Stomach (tissue), 9 donors: ENCODE data around the gene CCR3. TPM values are rescaled to one million over a fixed set of nuclear protein-coding genes. Genes with fewer than 3 reads are reported as not detected.
A peak's percentile ranks its signal among the peaks of the same experiment; 100 is the strongest.

Experiments used
- DNase-seq, 2 donors: peaks; one replicate each; pipeline versions ENCODE4 v3.0.0 to v3.0.0-alpha.2; 2013 to 2019
- H3K27ac ChIP-seq, 5 donors: fragments of 200-600 bp in 4 of 5; sonication (generic) in 4 of 5; one replicate each; pipeline ENCODE4 v1.5.1; 2013 to 2019; ENCODE audit warnings: mild to moderate bottlenecking in 1 of 5, moderate library complexity in 1 of 5
- H3K27me3 ChIP-seq, 3 donors: fragments of 200-600 bp; sonication (generic); one replicate each; pipeline ENCODE4 v1.5.1; 2017 to 2019; ENCODE audit warnings: mixed run types in 1 of 3
- H3K36me3 ChIP-seq, 4 donors: fragments of 200-600 bp; sonication (generic); 1 replicate in 3 of 4; 2 replicates in 1 of 4; pipeline ENCODE4 v1.5.1; 2016 to 2019
- H3K4me1 ChIP-seq, 4 donors: fragments of 200-600 bp; sonication (generic); one replicate each; pipeline ENCODE4 v1.5.1; 2016 to 2019
- H3K4me3 ChIP-seq, 4 donors: fragments of 200-600 bp; sonication (generic) in 3 of 4; one replicate each; pipeline ENCODE4 v1.5.1; 2016 to 2019; ENCODE audit warnings: mild to moderate bottlenecking in 1 of 4
- H3K9me3 ChIP-seq, 4 donors: fragments of 200-600 bp; sonication (generic); one replicate each; pipeline ENCODE4 v1.5.1; 2016 to 2019
- CTCF ChIP-seq, 7 experiments: fragments of 450-650 bp in 4 of 7; fragments of 200-600 bp in 3 of 7; sonication (generic) in 3 of 7; IDR thresholded peaks; one replicate each; pipeline ENCODE4 v1.5.1; 2016 to 2019; ENCODE audit warnings: antibody characterized with exemption in 7 of 7, control low read depth in 2 of 7, mild to moderate bottlenecking in 1 of 7
- EP300 ChIP-seq: sonication (generic); formaldehyde crosslinking; IDR thresholded peaks from one replicate; pipeline ENCODE4 v1.6.1; 2017; ENCODE audit warnings: antibody characterized with exemption
- POLR2A ChIP-seq, 4 donors: fragments of 450-650 bp; IDR thresholded peaks; one replicate each; pipeline ENCODE4 v1.6.1; 2016; ENCODE audit warnings: antibody characterized with exemption in 4 of 4, control low read depth in 2 of 4, mild to moderate bottlenecking in 1 of 4, moderate library complexity in 1 of 4
- POLR2AphosphoS5 ChIP-seq, 3 donors: sonication (generic); formaldehyde crosslinking; IDR thresholded peaks; one replicate each; pipeline ENCODE4 v1.6.1; 2016; ENCODE audit warnings: antibody characterized with exemption in 3 of 3
- WGBS, 5 donors: extraction: QIAGEN DNeasy Blood & Tissue Kit in 3 of 5; methylation state at CpG; one replicate each; pipeline versions ENCODE4 v1.1.5 to v1.1.7; 2013 to 2018; 5-methylcytosine and 5-hydroxymethylcytosine counted together
- intact Hi-C: fragments of 100-400 bp; cut with DNase I; formaldehyde crosslinking; loops from one replicate; pipeline ENCODE4 v1.15.1; 2023; ENCODE audit warnings: low total_unique reads
- polyA plus RNA-seq, 3 donors: library from polyadenylated mRNA; stranded (reverse); fragments of 200-250 nt; gene quantifications; one replicate each; pipeline ENCODE4 v1.2.3, GENCODE V29; 2013
- total RNA-seq, 5 donors: library from RNA; depleted of rRNA; stranded (reverse); fragments of >200 nt; gene quantifications; one replicate each; pipeline versions ENCODE4 v1.1.0 to v1.2.3, GENCODE V29; 2014 to 2016
- donor health status: healthy with polysubstance abuse.
- donor health status: Bipolar disorder and iron deficiency.
- donor health status: healthy.

Gene CCR3
- total and polyA plus RNA-seq, 8 donors: 0.05 to 8.9 (median 7.1) TPM; not detected in 5

DNA sequence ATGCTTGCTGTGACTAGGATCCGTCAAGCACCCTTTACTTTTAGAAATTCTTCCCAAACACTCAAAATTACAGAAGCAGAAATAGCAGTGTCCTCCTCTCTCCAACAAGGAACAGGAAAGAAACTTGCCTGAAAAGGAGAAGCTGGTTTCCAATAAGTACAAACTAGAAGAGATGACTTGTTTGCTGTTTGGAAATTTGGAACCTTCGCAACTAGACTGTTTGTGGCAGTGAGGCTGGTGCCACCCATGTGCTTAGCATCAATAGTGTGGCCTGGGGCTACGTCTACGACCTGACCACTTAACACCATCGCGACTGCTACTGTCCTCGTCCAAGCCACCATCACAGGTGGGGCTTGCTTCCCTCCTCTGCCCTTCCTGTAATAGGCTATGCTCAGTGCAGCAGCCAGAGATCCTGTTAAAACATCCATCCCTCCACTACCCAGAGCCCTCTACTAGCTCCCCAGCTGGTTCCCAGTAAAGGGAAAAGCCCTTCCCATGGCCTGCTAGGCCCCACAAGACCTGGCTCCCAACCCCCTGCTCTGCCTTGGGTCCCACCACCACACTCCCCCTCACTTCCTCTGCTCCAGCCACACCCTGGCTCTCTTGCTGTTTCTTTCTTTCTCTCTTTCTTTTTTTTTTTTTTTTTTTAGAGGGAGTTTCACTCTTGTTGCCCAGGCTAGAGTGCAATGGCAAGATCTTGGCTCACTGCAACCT, 59.0 kb downstream of the CCR3 start:
- intact Hi-C loops: no loop called here
- Histone ChIP-seq H3K27ac (peak overlapping the region in 2 of 5 donors; percentile 66), H3K36me3 (no peaks in the 10 kb centered on the region), H3K27me3 (no peaks in the 10 kb centered on the region), H3K9me3 (no peaks in the 10 kb centered on the region), H3K4me3 (no peak overlapping the region), H3K4me1 (peaks cover 0 to 8% (median 0%) of the 10 kb centered on the region in 4 donors)
- no peak for DNase-seq
- WGBS, 5 donors: 71 to 86% (median 81%) methylated on average over 7 of the region's 7 CpGs
- TF ChIP-seq CTCF (IDR thresholded peaks at IDR 0.05): no peak
- TF ChIP-seq POLR2A (IDR thresholded peaks at IDR 0.05): no peak
- no peak for TF ChIP-seq EP300

- H3K27ac ChIP-seq: no peak overlapping the region
- TF ChIP-seq EP300: no peak
- no peak for TF ChIP-seq POLR2AphosphoS5 (IDR thresholded peaks at IDR 0.05)
- no peak for TF ChIP-seq CTCF (IDR thresholded peaks at IDR 0.05)
- TF ChIP-seq POLR2A (IDR thresholded peaks at IDR 0.05): no peak
- DNase-seq: no peak
- 69 to 100% (median 76%) methylated on average over 1 to 3 of the region's 3 CpGs for WGBS, 5 donors
- H3K36me3 ChIP-seq: no peaks in the 10 kb centered on the region
- H3K4me3 ChIP-seq: no peak overlapping the region
- H3K4me1 ChIP-seq: peaks cover 0 to 8% (median 0%) of the 10 kb centered on the region in 4 donors
- intact Hi-C loops: no loop called here
- H3K27me3 ChIP-seq: no peaks in the 10 kb centered on the region
- no peaks in the 10 kb centered on the region for H3K9me3 ChIP-seq
Observed at GRCh38 chr3:46303240-46303639, 61.0 kb downstream of the CCR3 start.

- no peak for DNase-seq
- 83 to 89% (median 86%) methylated on average over 3 of the region's 3 CpGs for WGBS, 5 donors
- Histone ChIP-seq H3K4me3 (no peak overlapping the region), H3K27ac (no peak overlapping the region), H3K4me1 (peaks cover 0 to 8% (median 0%) of the 10 kb centered on the region in 4 donors), H3K36me3 (no peaks in the 10 kb centered on the region), H3K27me3 (no peaks in the 10 kb centered on the region), H3K9me3 (no peaks in the 10 kb centered on the region)
- TF ChIP-seq CTCF (IDR thresholded peaks at IDR 0.05) (no peak), POLR2AphosphoS5 (IDR thresholded peaks at IDR 0.05) (no peak), EP300 (no peak), POLR2A (IDR thresholded peaks at IDR 0.05) (no peak)
- intact Hi-C loops: no loop called here
Observed at GRCh38 chr3:46304739-46305138, 62.5 kb downstream of the CCR3 start.

DNA sequence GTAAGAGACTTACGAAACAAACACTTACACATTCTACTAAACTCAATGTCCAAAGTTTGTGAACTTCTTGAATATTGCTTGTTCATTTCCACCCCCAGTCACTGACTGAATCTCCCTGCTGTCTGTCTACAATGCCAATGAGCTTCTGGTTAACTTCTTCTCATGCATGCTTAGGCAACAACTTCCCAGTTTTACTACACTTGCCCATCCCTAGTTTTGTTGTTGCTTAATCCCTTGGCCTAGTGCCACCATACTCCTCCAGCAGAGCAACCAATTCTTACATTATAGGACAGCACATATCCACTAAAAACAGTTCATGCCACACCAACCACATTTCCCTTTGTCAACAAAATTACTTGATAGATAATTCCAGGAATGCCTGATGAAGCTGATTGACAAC, 70.7 kb downstream of the CCR3 start:
- no peak for TF ChIP-seq POLR2A (IDR thresholded peaks at IDR 0.05)
- no peak for TF ChIP-seq EP300
- no peak for TF ChIP-seq CTCF (IDR thresholded peaks at IDR 0.05)
- TF ChIP-seq POLR2AphosphoS5 (IDR thresholded peaks at IDR 0.05): peak in 1 of 3 donors; percentile 41
- WGBS, 5 donors: 73 to 94% (median 88%) methylated on average over 1 of the region's 1 CpG
- intact Hi-C loops: no loop called here
- H3K27me3 ChIP-seq: no peaks in the 10 kb centered on the region
- no peak overlapping the region for H3K27ac ChIP-seq
- H3K4me3 ChIP-seq: no peak overlapping the region
- no peaks in the 10 kb centered on the region for H3K36me3 ChIP-seq
- H3K4me1 ChIP-seq: peaks cover 0 to 13% (median 0%) of the 10 kb centered on the region in 4 donors
- no peaks in the 10 kb centered on the region for H3K9me3 ChIP-seq
- DNase-seq: peak in 1 of 2 donors; percentile 26
